BLaER1 (cell line): ENCODE measurements around the gene CAPZB.

Source experiments
- H3K27ac ChIP-seq: shearing (Covaris generic); formaldehyde crosslinking; 2 replicates; pipeline ENCODE4 v1.8.1; 2022
- H3K27me3 ChIP-seq: shearing (Covaris generic); formaldehyde crosslinking; 2 replicates; pipeline ENCODE4 v1.8.1; 2022
- H3K36me3 ChIP-seq: shearing (Covaris generic); formaldehyde crosslinking; 2 replicates; pipeline ENCODE4 v1.8.1; 2022
- H3K4me1 ChIP-seq: shearing (Covaris generic); formaldehyde crosslinking; 2 replicates; pipeline ENCODE4 v1.8.1; 2022
- H3K4me2 ChIP-seq: shearing (Covaris generic); formaldehyde crosslinking; 2 replicates; pipeline ENCODE4 v1.8.1; 2022
- H3K4me3 ChIP-seq: shearing (Covaris generic); formaldehyde crosslinking; 2 replicates; pipeline ENCODE4 v1.8.1; 2022
- H3K9ac ChIP-seq: shearing (Covaris generic); formaldehyde crosslinking; 2 replicates; pipeline ENCODE4 v1.8.1; 2022
- H3K9me3 ChIP-seq: shearing (Covaris generic); formaldehyde crosslinking; 2 replicates; pipeline ENCODE4 v1.8.1; 2022
- H4K20me1 ChIP-seq: shearing (Covaris generic); formaldehyde crosslinking; 2 replicates; pipeline ENCODE4 v1.8.1; 2022
- Cebpa-rat ChIP-seq: shearing (Covaris generic); IDR thresholded peaks from 2 replicates; pipeline ENCODE4 v1.8.1; 2022

The CAPZB gene

DNA sequence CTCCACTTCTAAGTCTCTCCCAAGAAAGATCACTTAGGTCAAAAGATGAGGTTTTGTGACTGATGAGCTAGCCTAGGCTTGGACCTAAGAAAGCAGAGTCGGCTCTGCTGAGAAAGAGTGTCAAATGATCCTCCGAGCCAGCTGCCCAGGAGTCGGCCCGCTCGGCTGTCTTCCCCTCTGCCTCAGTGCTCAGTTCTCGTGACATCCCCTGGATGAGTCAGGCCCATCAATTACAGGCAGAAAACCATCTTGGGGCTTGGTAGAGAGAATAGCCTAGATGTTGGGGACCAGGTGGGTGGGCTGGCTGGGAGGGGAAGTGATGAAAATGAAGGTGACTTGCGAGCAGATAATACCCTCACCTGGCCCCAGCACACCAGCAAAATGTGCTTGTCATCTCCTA is 112.7 kb downstream of the CAPZB start:
- H3K9ac ChIP-seq: no peak overlapping the region
- TF ChIP-seq Cebpa-rat: no peak
- H3K4me1 ChIP-seq: peaks cover 58% of the 10 kb centered on the region
- no peaks in the 10 kb centered on the region for H3K27me3 ChIP-seq
- H3K27ac ChIP-seq: no peak overlapping the region
- H3K36me3 ChIP-seq: peaks cover 64% of the 10 kb centered on the region
- peaks cover 12% of the 10 kb centered on the region for H3K9me3 ChIP-seq
- no peak overlapping the region for H3K4me3 ChIP-seq
- no peak overlapping the region for H3K4me2 ChIP-seq
- H4K20me1 ChIP-seq: peaks cover 54% of the 10 kb centered on the region

DNA sequence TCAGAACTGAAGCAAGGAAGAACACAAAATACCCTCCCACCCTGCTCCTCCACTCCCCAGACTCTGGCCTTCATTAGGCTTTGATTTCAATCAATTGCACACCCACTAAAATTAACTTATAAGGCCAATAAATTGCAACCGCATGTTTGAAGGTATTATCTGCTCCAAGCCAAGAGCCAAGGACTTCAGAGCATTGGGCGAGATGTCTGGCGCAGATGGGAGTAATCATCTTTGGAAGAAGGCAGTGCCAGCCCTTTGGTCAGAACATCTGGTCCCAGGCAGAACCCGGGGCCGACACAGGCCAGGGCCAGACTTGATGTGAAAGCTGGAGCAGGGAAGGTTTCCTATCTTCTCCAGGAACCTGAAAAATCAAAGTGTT is 113.2 kb downstream of the CAPZB start:
- Histone ChIP-seq H3K9me3 (peaks cover 7% of the 10 kb centered on the region), H3K4me1 (peaks cover 58% of the 10 kb centered on the region), H3K4me3 (no peak overlapping the region), H3K27ac (no peak overlapping the region), H3K27me3 (no peaks in the 10 kb centered on the region), H3K9ac (no peak overlapping the region), H3K4me2 (no peak overlapping the region), H4K20me1 (peaks cover 54% of the 10 kb centered on the region), H3K36me3 (peaks cover 60% of the 10 kb centered on the region)
- no peak for TF ChIP-seq Cebpa-rat

DNA sequence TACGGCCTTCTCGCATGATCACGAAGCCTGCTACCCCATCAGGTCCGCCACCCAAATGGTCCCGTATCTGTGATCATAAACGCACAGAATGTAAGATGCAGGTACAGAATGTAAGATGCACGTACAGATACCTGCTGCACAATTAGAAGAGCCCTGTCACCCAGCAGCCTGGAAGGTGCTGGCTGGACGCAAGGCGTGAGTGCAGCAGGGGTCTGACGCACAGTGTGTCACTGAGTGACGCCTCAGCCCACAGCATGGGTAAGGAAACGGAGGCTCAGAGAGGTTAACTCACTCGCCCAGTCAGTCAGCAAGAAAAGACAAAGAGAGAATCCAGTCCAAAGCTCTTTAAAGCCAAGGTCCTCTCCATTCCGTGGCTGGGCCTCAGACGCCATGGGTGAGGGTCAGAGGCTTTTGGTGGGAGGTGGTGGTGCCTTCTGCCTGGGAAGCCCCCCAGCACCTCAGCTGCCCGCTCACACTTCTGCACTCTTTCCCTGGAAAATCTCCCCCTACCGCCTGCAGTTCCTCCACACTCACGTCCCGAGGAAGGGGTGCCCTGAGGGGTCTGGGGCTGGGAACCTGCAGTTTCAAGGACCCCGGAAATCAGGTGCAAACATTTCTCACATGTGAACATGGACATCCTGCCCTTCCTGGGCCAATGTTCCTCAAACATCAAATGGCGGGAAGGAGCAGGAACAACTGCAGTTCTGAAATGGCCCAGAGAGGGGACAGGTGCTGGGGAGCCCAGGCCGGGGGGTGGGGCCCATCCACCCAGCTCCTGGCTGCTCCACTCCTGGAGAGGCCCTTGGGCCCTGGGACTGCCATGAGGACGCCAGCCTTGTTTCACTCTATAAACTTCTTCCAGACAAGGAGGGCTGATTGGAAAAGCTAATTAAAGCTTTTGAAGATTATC is 113.9 kb downstream of the CAPZB start:
- Histone ChIP-seq H4K20me1 (peaks cover 54% of the 10 kb centered on the region), H3K9me3 (peaks cover under 1% of the 10 kb centered on the region; the same call in 1 of the 2 replicates), H3K9ac (no peak overlapping the region), H3K36me3 (peaks cover 53% of the 10 kb centered on the region), H3K4me1 (peaks cover 56% of the 10 kb centered on the region), H3K27me3 (no peaks in the 10 kb centered on the region), H3K27ac (no peak overlapping the region), H3K4me3 (no peak overlapping the region), H3K4me2 (peak overlapping the region; percentile 51; the same call in 1 of the 2 replicates)
- no peak for TF ChIP-seq Cebpa-rat

DNA sequence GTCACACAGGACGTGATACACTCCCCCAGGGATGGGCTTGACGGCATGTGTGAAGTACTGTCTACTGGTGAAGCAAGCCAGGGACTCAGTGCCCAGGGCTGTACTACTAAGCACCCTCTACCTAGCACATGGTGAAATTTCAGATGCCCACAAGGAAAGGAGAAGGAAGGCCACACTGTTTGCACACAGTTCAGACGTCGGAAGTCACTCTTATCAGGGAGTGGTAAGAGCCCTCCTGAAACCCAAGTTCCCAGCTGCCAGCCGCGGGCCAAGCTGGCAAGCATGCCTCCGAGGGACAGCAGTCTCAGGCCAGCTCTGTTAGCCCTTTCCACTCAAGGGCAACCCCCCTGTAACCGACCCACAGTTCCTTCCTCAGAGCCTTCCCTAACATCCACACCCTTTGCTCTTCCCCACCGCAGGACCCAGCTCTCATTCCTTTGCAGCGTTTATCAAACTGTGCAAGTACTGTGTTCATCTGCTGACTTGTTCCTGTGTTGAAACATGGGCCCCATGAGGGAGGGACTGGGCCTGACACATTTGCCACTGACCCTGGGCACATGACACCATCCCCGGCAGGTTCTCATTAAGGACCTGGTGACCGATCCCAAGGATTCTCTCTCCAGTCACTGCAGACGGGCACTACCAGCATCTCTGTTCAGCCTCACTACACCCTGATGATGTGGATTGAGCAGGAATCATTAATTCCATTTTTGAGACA is 114.7 kb downstream of the CAPZB start:
- no peaks in the 10 kb centered on the region for H3K27me3 ChIP-seq
- peaks cover 44% of the 10 kb centered on the region for H3K36me3 ChIP-seq
- peaks cover 52% of the 10 kb centered on the region for H4K20me1 ChIP-seq
- peak overlapping the region; percentile 1; the same call in 1 of the 2 replicates for H3K9ac ChIP-seq
- TF ChIP-seq Cebpa-rat: no peak
- H3K9me3 ChIP-seq: no peaks in the 10 kb centered on the region
- H3K4me1 ChIP-seq: peaks cover 47% of the 10 kb centered on the region
- peak overlapping the region; percentile 49; the same call in 1 of the 2 replicates for H3K27ac ChIP-seq
- H3K4me2 ChIP-seq: peak overlapping the region; percentile 51
- H3K4me3 ChIP-seq: no peak overlapping the region

DNA sequence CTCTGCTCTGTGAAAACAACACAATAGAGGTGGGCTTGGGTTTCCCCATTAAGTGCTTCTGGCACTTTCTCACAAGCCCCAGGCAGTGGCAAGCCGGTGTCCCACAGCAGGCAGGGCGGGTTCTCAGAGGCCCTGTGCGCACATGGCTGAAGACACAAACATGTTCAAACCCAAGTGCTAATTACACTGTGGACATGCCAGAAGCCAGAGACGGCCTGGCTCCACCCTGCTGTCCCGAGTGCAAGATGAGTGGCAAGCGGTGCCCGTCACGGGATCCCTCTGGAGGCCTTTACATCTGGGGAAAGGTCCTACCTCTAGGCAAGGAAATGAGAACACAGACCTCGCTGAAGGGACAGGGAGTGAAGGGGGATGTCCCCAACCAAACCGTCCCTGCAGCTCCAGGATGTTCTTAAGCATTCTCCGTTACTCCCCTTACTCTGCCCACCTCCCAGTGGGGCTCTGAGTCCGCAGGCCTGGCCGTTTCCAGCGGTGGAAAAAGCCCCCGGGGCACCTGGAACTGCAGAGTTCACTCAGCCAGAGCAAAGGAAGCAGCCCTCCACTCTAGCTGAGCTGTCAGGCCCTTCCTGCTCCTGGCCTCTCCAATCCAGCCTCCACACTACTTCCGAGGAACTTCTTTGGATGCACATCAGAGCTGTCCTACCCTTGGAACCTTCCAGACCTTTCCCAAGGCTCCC is 115.8 kb downstream of the CAPZB start:
- H3K27me3 ChIP-seq: no peaks in the 10 kb centered on the region
- H3K4me2 ChIP-seq: peak overlapping the region; percentile 51
- H3K9ac ChIP-seq: 0 out of 2 replicates have a peak overlapping the region, but pooled peaks have one; percentile 1
- peaks cover 44% of the 10 kb centered on the region for H3K36me3 ChIP-seq
- H3K27ac ChIP-seq: peak overlapping the region; percentile 49
- no peak for TF ChIP-seq Cebpa-rat
- H3K9me3 ChIP-seq: no peaks in the 10 kb centered on the region
- no peak overlapping the region for H3K4me3 ChIP-seq
- peaks cover 37% of the 10 kb centered on the region for H3K4me1 ChIP-seq
- H4K20me1 ChIP-seq: peaks cover 47% of the 10 kb centered on the region

DNA sequence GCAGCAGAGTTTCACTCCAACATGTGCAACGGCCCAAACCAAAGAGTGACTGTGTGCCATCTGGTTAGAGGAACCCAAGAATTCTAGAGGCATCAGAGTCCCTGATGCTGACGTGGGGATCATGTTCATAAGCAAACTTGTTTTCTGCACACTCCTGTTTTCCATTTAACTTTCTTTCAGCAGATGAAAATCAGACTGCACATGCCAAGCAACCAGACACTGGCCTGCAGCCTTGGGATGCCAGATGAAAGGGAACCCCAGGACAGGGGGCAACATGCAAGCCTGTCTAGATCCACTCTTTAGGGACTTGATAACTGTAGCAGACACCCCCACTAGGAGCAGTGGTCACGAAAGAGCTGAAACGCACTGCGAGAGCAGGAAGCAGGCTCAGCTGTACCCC is 116.4 kb downstream of the CAPZB start:
- H3K4me1 ChIP-seq: peaks cover 31% of the 10 kb centered on the region
- no peak for TF ChIP-seq Cebpa-rat
- no peaks in the 10 kb centered on the region for H3K27me3 ChIP-seq
- H3K9me3 ChIP-seq: no peaks in the 10 kb centered on the region
- peaks cover 50% of the 10 kb centered on the region for H4K20me1 ChIP-seq
- H3K27ac ChIP-seq: peak overlapping the region; percentile 49; the same call in 1 of the 2 replicates
- H3K36me3 ChIP-seq: peaks cover 41% of the 10 kb centered on the region
- H3K4me3 ChIP-seq: no peak overlapping the region
- peak overlapping the region; percentile 51 for H3K4me2 ChIP-seq
- H3K9ac ChIP-seq: no peak overlapping the region

DNA sequence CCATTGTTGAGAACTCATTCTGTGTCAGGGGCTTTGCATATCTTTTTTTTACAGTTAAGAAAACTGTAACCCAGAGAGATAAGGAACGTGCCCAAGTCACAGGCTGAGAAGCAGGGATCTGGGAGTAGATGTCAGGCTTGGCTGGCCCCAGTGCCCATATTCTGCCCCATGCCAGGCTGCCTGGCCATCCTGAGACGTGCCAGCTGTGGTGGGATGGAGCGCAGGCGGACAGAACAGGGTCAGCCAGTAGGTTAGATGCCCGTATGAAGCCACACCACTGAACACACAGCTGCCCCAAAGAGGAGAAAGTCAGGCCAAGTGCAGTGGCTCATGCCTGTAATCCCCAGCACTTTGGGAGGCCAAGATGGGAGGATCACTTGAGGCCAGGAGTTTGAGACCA is 117.3 kb downstream of the CAPZB start:
- no peaks in the 10 kb centered on the region for H3K27me3 ChIP-seq
- peaks cover 59% of the 10 kb centered on the region for H4K20me1 ChIP-seq
- H3K4me1 ChIP-seq: peaks cover 24% of the 10 kb centered on the region
- H3K4me3 ChIP-seq: no peak overlapping the region
- no peak overlapping the region for H3K9ac ChIP-seq
- no peak overlapping the region for H3K4me2 ChIP-seq
- H3K36me3 ChIP-seq: peaks cover 37% of the 10 kb centered on the region
- TF ChIP-seq Cebpa-rat: no peak
- H3K27ac ChIP-seq: no peak overlapping the region
- H3K9me3 ChIP-seq: no peaks in the 10 kb centered on the region

DNA sequence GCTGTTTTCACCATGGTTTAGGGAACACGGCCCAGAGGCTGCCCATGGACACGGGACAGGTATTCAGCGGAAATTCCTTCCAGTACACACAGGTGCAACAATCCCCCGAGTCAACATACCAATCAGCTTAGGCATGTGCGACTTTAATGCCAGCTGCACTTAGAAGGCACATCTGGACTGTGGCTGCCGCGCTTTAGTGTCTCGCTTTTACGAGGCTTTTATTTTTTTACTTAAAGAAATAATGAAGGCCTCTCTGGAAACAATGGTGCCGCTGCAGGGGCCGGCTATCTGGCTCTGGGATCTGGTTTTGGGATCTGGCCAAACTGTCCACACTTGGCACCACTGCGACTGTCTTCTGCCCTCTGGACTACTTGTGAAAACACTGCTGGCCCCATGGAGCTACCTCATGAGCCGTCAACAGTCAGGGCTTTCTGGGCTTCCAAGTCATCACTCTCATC is 117.7 kb downstream of the CAPZB start:
- H3K9me3 ChIP-seq: no peaks in the 10 kb centered on the region
- H3K4me2 ChIP-seq: no peak overlapping the region
- no peaks in the 10 kb centered on the region for H3K27me3 ChIP-seq
- H3K9ac ChIP-seq: no peak overlapping the region
- TF ChIP-seq Cebpa-rat: no peak
- no peak overlapping the region for H3K27ac ChIP-seq
- no peak overlapping the region for H3K4me3 ChIP-seq
- H3K4me1 ChIP-seq: peaks cover 27% of the 10 kb centered on the region
- H3K36me3 ChIP-seq: peaks cover 34% of the 10 kb centered on the region
- peaks cover 63% of the 10 kb centered on the region for H4K20me1 ChIP-seq
